Smooth muscle cell (in vitro differentiated cells): ENCODE measurements around the gene LRRN4CL. TPM values are rescaled to one million over a fixed set of nuclear protein-coding genes. Genes with fewer than 3 reads are reported as not detected.

Experiments used
- DNase-seq: peaks from one replicate; lab custom pipeline; 2025; ENCODE audit not compliant: unreplicated experiment; lab: John Stamatoyannopoulos, UW
- H2AFZ ChIP-seq: fragments of 200-600 bp; sonication (generic); 2 replicates; pipeline ENCODE4 v1.6.0; 2016; ENCODE audit warnings: antibody characterized with exemption, low read depth, mild to moderate bottlenecking
- H3F3A ChIP-seq: fragments of 200-600 bp; sonication (generic); 2 replicates; pipeline ENCODE4 v1.6.0; 2017; ENCODE audit warnings: antibody characterized with exemption, low read depth
- H3K27ac ChIP-seq: fragments of 200-600 bp; sonication (generic); 2 replicates; pipeline ENCODE4 v1.5.1; 2016; ENCODE audit warnings: low read depth, mild to moderate bottlenecking
- H3K27me3 ChIP-seq: fragments of 200-600 bp; sonication (generic); 2 replicates; pipeline ENCODE4 v1.6.1; 2016; ENCODE audit warnings: low read depth, mild to moderate bottlenecking
- H3K36me3 ChIP-seq: fragments of 200-600 bp; sonication (generic); 2 replicates; pipeline ENCODE4 v1.5.1; 2016; ENCODE audit warnings: low read depth
- H3K4me1 ChIP-seq: fragments of 200-600 bp; sonication (generic); 2 replicates; pipeline ENCODE4 v1.5.1; 2016; ENCODE audit warnings: low read depth
- H3K4me2 ChIP-seq: fragments of 200-600 bp; sonication (generic); 2 replicates; pipeline ENCODE4 v1.6.0; 2016; ENCODE audit warnings: mild to moderate bottlenecking
- H3K4me3 ChIP-seq: fragments of 200-600 bp; sonication (generic); 2 replicates; pipeline ENCODE4 v1.5.1; 2016; ENCODE audit warnings: mild to moderate bottlenecking
- H3K79me2 ChIP-seq: fragments of 200-600 bp; sonication (generic); 2 replicates; pipeline ENCODE4 v1.6.0; 2016; ENCODE audit warnings: low read depth, mild to moderate bottlenecking
- H3K9ac ChIP-seq: fragments of 200-600 bp; sonication (generic); 2 replicates; pipeline ENCODE4 v1.6.0; 2016; ENCODE audit warnings: low read depth
- H3K9me3 ChIP-seq: fragments of 200-600 bp; sonication (generic); replicated peaks from 2 replicates; pipeline ENCODE4 v1.5.1; 2016; ENCODE audit warnings: low read depth
- H4K20me1 ChIP-seq: fragments of 200-600 bp; sonication (generic); 2 replicates; pipeline ENCODE4 v1.6.0; 2016; ENCODE audit warnings: low read depth
- WGBS: methylation state at CpG from one replicate; pipeline ENCODE4 v1.1.7; 2016; ENCODE audit warnings: low lambda C conversion rate; 5-methylcytosine and 5-hydroxymethylcytosine counted together
- polyA plus RNA-seq: library from polyadenylated mRNA; unstranded; fragments of >200 nt; fragmentation: Nextera tagmentation; extraction: Ambion mirVana; gene quantifications from 2 replicates; pipeline ENCODE4 v1.2.1, GENCODE V29; 2016
- total RNA-seq: library from RNA; depleted of rRNA; stranded (reverse); fragments of >200 nt; gene quantifications from 2 replicates; pipeline ENCODE4 v1.2.3, GENCODE V29; 2014
- TF ChIP-seq, protein P1 (sequence below): fragments of 200-600 bp; sonication (generic); IDR thresholded peaks from 2 replicates; pipeline ENCODE4 v1.5.1; 2017; ENCODE audit warnings: borderline replicate concordance, mild to moderate bottlenecking, antibody characterized with exemption; ENCODE audit not compliant: insufficient read depth, poor library complexity, severe bottlenecking

The LRRN4CL gene
- total and polyA plus RNA-seq, 2 experiments from 2014 or later: 1.3 TPM; not detected in 1

DNA sequence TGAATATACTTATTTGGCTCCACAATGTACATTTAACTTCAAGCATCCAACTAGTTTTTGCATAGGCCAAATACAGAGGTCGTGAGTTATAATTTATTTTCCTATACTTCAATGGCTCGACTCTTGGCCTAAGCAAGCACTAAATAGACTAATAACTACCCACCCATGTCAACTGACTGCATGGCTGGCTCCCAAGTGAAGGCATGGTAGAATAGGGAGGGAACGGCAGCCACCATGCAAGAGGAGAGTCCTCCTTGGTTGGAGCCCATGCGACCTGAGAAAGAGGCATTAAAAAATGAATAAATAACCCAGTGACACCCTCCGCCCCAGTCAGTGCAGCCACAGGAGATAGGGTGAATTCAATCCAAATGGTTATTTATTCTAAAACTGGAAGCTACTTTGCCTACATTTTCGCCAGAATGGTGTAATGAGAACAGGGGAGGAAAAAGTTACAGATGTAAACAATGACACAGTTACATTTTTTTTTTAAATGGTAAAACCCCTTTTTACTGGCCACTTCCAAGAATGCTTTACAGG, 23.0 kb upstream of the LRRN4CL start:
- H3K4me1 ChIP-seq: peaks cover 20% of the 10 kb centered on the region
- DNase-seq: no peak
- no peak overlapping the region for H3K4me2 ChIP-seq
- peak overlapping the region; percentile 11 for H3K27ac ChIP-seq
- H3K9me3 ChIP-seq: no peaks in the 10 kb centered on the region
- no peak overlapping the region for H2AFZ ChIP-seq
- H3F3A ChIP-seq: peaks cover 65% of the 10 kb centered on the region
- H3K79me2 ChIP-seq: peaks cover 10% of the 10 kb centered on the region
- H3K4me3 ChIP-seq: no peak overlapping the region
- no peaks in the 10 kb centered on the region for H3K27me3 ChIP-seq
- H4K20me1 ChIP-seq: no peaks in the 10 kb centered on the region
- no peaks in the 10 kb centered on the region for H3K36me3 ChIP-seq
- TF ChIP-seq, protein P1, sequence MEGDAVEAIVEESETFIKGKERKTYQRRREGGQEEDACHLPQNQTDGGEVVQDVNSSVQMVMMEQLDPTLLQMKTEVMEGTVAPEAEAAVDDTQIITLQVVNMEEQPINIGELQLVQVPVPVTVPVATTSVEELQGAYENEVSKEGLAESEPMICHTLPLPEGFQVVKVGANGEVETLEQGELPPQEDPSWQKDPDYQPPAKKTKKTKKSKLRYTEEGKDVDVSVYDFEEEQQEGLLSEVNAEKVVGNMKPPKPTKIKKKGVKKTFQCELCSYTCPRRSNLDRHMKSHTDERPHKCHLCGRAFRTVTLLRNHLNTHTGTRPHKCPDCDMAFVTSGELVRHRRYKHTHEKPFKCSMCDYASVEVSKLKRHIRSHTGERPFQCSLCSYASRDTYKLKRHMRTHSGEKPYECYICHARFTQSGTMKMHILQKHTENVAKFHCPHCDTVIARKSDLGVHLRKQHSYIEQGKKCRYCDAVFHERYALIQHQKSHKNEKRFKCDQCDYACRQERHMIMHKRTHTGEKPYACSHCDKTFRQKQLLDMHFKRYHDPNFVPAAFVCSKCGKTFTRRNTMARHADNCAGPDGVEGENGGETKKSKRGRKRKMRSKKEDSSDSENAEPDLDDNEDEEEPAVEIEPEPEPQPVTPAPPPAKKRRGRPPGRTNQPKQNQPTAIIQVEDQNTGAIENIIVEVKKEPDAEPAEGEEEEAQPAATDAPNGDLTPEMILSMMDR: no peak
- 97% methylated on average over 6 of the region's 6 CpGs for WGBS
- H3K9ac ChIP-seq: no peak overlapping the region

DNA sequence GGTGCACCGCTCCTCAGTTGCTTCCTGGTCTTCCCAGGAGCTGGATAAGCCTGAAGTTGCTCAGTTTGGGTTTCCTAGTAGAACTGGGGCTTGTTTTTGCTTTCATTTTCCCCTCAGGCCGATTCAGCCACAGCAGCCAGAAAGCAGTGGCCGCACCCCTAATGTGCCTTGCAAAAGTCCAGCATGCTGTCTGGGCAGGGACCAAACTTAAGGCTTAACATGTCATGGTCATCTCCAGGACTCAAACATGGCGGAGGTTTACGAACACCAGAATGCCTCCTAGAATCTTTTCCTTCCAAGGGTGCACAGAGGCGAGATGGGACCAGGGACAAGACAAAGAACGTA, 20.6 kb upstream of the LRRN4CL start:
- TF ChIP-seq, protein P1: no peak
- WGBS: 79% methylated on average over 7 of the region's 7 CpGs
- peaks cover 56% of the 10 kb centered on the region for H3F3A ChIP-seq

DNA sequence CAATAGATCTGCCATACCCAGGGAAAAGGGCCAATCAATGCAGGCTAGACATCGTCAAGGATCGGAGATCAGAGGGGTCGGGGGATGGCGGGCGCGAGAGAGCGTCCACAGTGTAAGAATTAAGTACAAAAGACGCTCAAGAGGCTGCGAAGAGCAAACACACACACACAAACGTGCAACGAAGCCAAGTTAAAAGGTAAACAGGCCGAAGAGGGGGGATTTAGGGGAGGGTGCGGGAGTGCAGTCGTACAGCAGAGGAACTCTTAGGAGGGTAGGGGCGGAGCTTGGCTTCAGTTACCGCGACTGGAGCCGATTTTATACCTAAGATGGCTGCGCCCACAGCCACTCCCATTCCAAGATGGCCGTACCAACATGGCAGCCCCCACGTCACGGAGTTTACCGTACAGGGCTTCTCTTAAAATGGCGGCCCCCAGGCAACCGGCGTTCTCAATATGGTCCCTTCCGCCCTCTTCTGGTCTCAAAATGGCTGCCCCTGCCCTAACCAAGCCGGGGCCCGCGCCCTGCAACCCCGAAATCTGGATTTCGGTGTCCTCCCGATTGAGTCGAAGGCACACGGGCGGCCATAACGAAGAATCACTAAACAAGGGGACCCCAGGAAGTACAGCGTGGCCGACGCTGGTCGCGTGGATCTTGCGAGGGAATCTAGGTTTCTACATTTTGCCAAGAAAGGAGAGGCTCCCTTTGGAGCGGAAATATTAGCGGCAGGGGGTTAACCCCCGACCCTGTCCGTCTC, 20.1 kb upstream of the LRRN4CL start:
- no peaks in the 10 kb centered on the region for H3K36me3 ChIP-seq
- peak; percentile 73 for DNase-seq
- TF ChIP-seq, protein P1: no peak
- H3K4me3 ChIP-seq: peak overlapping the region; percentile 64
- H3K9ac ChIP-seq: peak overlapping the region; percentile 97
- peaks cover 37% of the 10 kb centered on the region for H3K4me1 ChIP-seq
- H3K79me2 ChIP-seq: peaks cover 13% of the 10 kb centered on the region
- no peaks in the 10 kb centered on the region for H4K20me1 ChIP-seq
- H2AFZ ChIP-seq: peak overlapping the region; percentile 98
- no peaks in the 10 kb centered on the region for H3K27me3 ChIP-seq
- 6% methylated on average over 46 of the region's 47 CpGs for WGBS
- H3K4me2 ChIP-seq: peak overlapping the region; percentile 90
- H3F3A ChIP-seq: peaks cover 56% of the 10 kb centered on the region
- H3K27ac ChIP-seq: peak overlapping the region; percentile 98
- H3K9me3 ChIP-seq: no peaks in the 10 kb centered on the region

More for the DNA sequence above, 20.6 kb upstream of the LRRN4CL start:
- no peaks in the 10 kb centered on the region for H3K9me3 ChIP-seq
- H3K4me1 ChIP-seq: peaks cover 37% of the 10 kb centered on the region
- no peak for DNase-seq
- H3K4me2 ChIP-seq: peak overlapping the region; percentile 90
- peaks cover 8% of the 10 kb centered on the region for H3K79me2 ChIP-seq
- H4K20me1 ChIP-seq: no peaks in the 10 kb centered on the region
- peak overlapping the region; percentile 98 for H3K27ac ChIP-seq
- no peaks in the 10 kb centered on the region for H3K27me3 ChIP-seq
- H3K36me3 ChIP-seq: no peaks in the 10 kb centered on the region
- peak overlapping the region; percentile 98 for H2AFZ ChIP-seq
- H3K4me3 ChIP-seq: peak overlapping the region; percentile 64
- H3K9ac ChIP-seq: peak overlapping the region; percentile 97
